ENCODE measurements around the gene UROS. TPM values are rescaled to one million over a fixed set of nuclear protein-coding genes. Genes with fewer than 3 reads are reported as not detected.

The UROS gene
- total RNA-seq, 6 experiments from 2014 or later = 84.9 to 102 (median 91.4) TPM

DNA sequence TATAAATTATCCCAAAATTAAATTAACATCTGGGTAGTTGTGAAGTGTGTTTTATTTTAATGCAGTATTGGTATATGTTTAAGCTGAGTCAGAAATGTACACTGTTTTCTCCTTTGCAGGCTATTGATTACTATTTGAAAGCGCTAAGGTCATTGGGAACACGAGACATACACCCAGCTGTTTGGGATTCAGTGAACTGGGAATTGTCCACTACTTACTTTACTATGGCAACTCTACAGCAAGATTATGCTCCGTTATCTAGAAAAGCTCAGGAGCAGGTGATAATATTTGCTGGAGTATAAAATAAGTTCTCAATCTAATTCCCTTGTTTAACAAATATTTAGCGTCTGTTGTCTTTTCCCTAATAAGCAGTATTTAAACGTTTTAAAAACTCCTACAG lies 75.6 kb downstream of the UROS start:
- Mint-ChIP-seq H3K9me3 (no peaks in the 10 kb centered on the region), H3K27me3 (ENCODE audit: insufficient read depth) (no peaks in the 10 kb centered on the region), H3K4me1 (ENCODE audit: low read depth) (no peaks in the 10 kb centered on the region), H3K36me3 (ENCODE audit: low read depth) (peaks cover 48% of the 10 kb centered on the region), H3K27ac (no peak overlapping the region), H3K4me3 (no peak overlapping the region)
- TF ChIP-seq, protein P1, sequence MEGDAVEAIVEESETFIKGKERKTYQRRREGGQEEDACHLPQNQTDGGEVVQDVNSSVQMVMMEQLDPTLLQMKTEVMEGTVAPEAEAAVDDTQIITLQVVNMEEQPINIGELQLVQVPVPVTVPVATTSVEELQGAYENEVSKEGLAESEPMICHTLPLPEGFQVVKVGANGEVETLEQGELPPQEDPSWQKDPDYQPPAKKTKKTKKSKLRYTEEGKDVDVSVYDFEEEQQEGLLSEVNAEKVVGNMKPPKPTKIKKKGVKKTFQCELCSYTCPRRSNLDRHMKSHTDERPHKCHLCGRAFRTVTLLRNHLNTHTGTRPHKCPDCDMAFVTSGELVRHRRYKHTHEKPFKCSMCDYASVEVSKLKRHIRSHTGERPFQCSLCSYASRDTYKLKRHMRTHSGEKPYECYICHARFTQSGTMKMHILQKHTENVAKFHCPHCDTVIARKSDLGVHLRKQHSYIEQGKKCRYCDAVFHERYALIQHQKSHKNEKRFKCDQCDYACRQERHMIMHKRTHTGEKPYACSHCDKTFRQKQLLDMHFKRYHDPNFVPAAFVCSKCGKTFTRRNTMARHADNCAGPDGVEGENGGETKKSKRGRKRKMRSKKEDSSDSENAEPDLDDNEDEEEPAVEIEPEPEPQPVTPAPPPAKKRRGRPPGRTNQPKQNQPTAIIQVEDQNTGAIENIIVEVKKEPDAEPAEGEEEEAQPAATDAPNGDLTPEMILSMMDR (IDR thresholded peaks at IDR 0.05) = no peak
- DNase-seq = no peak

DNA sequence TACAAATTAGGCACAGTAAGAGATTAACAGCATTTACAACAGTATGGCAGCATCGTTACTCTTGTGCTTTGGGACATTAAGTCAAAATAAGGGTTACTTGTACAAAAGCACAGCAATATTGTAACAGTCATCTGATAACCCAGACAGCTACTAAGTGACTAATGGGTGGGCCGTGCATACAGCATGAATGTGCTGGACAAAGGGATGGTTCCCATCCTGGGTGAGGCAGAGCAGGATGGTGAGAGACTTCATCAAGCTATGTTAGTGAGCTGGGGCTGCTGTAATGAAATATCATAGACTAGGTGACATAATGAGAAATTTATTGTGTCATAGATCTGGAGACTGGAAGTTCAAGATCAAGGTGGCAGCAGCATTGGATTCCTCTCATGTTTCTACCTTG lies 78.1 kb downstream of the UROS start:
- H3K36me3 Mint-ChIP-seq (ENCODE audit: low read depth) = peaks cover 33% of the 10 kb centered on the region
- H3K9me3 Mint-ChIP-seq = no peaks in the 10 kb centered on the region
- no peak for DNase-seq
- no peaks in the 10 kb centered on the region for H3K4me1 Mint-ChIP-seq (ENCODE audit: low read depth)
- H3K27ac Mint-ChIP-seq = no peak overlapping the region
- no peaks in the 10 kb centered on the region for H3K27me3 Mint-ChIP-seq (ENCODE audit: insufficient read depth)
- no peak overlapping the region for H3K4me3 Mint-ChIP-seq
- TF ChIP-seq, protein P1 (IDR thresholded peaks at IDR 0.05) = no peak

DNA sequence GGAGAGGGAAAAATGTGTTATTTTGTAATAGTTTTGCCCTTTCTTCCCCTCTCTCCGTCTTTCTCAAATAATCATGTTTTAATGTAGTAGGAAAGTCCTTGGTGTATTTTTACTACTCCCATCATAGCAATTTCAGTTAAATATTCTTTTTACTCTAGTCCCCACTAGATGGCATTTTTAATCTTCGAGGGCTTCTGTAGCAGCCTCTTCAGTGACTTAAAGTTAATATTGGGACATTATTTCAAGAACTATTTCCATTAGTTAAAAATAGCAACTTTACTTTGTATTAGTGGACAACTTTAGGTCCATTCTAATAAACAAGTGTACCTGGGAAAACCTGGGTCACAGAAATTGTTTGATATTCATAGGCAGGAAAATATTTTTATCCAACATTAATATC lies 80.6 kb downstream of the UROS start:
- Mint-ChIP-seq H3K4me1 (ENCODE audit: low read depth) (no peaks in the 10 kb centered on the region), H3K36me3 (ENCODE audit: low read depth) (peaks cover 42% of the 10 kb centered on the region), H3K4me3 (no peak overlapping the region), H3K9me3 (no peaks in the 10 kb centered on the region), H3K27ac (no peak overlapping the region), H3K27me3 (ENCODE audit: insufficient read depth) (no peaks in the 10 kb centered on the region)
- TF ChIP-seq, protein P1 (IDR thresholded peaks at IDR 0.05) = peak; percentile 44
- peak; percentile 3 for DNase-seq

DNA sequence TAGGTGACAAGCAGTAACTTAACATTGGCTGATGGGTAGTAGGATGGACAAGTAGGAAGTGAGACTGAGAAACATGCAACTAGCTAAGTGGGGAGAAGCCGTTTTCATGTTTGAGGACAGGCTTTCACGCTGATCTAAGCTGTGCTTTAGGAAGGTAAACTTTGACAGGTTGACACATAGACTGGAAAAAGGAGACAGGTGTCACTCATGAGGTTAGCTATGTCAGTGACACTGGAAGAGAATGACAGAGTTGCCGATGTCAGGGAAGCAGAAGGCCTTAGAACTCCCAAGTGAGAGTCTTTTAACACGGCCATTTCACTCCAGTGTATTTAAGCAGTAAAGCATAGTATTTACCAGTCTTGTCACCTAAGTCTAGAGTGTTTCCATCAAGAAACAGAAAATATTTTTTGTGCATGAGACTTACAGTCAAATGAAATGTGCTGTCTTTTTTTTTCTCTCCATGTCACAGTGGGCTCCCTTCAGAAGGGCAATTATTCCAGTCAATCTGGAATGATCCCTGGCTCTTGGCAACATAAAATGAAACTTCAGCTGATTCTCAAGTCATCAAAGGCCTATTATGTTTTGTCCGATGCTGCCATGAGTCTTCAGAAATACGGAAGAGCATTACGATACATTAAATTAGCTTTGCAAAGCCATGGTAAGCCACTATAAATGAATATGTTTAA lies 82.9 kb downstream of the UROS start:
- peaks cover 49% of the 10 kb centered on the region for H3K36me3 Mint-ChIP-seq (ENCODE audit: low read depth)
- no peak overlapping the region for H3K4me3 Mint-ChIP-seq
- TF ChIP-seq, protein P1 (IDR thresholded peaks at IDR 0.05) = no peak
- H3K27me3 Mint-ChIP-seq (ENCODE audit: insufficient read depth) = no peaks in the 10 kb centered on the region
- H3K27ac Mint-ChIP-seq = no peak overlapping the region
- no peaks in the 10 kb centered on the region for H3K4me1 Mint-ChIP-seq (ENCODE audit: low read depth)
- no peaks in the 10 kb centered on the region for H3K9me3 Mint-ChIP-seq
- DNase-seq = no peak

Small RNA genes within 50 kb of the gene (microRNA-seq; reads per million reads assigned to microRNA genes)
- not detected for gene MIR4484

Other genes with a start within 250 kb of the UROS start
- not detected for gene TEX36, start 140.1 kb downstream of the UROS start, total RNA-seq (2021; fragmentation: NEBNext Ultra II Directional; extraction: Animal tissue kit (Norgen Biotek cat#: 25700))
- 10 to 100 TPM; 19.0 to 21.9 (median 20.2) TPM for gene EDRF1, start 103.5 kb downstream of the UROS start, total RNA-seq (2021; fragmentation: NEBNext Ultra II Directional; extraction: Animal tissue kit (Norgen Biotek cat#: 25700))
- gene MMP21, start 47.4 kb downstream of the UROS start, total RNA-seq (2021; fragmentation: NEBNext Ultra II Directional; extraction: Animal tissue kit (Norgen Biotek cat#: 25700)) = not detected
- 10 to 100 TPM; 70.7 to 92.4 (median 88.0) TPM for gene BCCIP, start 288 bp upstream of the UROS start, total RNA-seq (2021; fragmentation: NEBNext Ultra II Directional; extraction: Animal tissue kit (Norgen Biotek cat#: 25700))
- gene DHX32, start 58.0 kb upstream of the UROS start, total RNA-seq (2021; fragmentation: NEBNext Ultra II Directional; extraction: Animal tissue kit (Norgen Biotek cat#: 25700)) = 10 to 100 TPM; 18.6 to 22.4 (median 20.8) TPM
- 1 to 10 TPM in 2 of 6 experiments, under 1 TPM in 4; 0.50 to 1.4 (median 0.88) TPM for gene FANK1, start 73.3 kb upstream of the UROS start, total RNA-seq (2021; fragmentation: NEBNext Ultra II Directional; extraction: Animal tissue kit (Norgen Biotek cat#: 25700))